ENCODE results near the gene CYP17A1. TPM values are rescaled to one million over a fixed set of nuclear protein-coding genes. Genes with fewer than 3 reads are reported as not detected.

The CYP17A1 gene
- total RNA-seq, 2 experiments from 2014 or later = not detected

DNA sequence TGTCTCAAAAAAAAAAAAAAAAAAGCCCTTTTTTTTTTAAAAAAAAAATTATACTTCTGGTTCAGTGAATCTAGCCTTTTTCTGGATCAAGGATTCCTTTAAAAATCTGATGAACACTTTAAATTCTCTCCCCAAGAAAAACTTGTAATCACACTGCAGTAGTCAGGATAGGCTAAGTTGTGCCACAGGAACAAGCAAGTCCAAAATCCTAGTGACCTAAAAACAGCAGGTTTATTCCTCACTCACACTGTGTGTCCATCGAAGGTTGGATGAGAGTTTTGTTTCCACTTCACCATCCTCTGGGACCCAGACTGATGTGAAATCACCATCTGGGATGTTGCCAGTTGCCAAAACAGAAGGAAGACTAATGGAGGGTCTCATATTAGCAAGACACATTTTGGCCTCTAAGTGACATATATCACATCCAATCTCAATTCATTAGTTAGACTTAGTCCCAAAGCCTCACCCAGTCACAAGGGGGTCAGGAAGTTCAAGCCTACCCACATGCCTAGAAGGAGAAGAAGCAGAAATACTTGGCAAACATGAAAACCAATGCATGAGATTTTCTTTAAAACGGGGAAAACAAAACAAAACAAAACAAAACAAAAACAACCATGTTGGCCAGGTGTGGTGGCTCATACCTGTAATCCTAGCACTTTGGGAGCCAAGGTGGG is 32.7 kb downstream of the CYP17A1 start:
- Mint-ChIP-seq H3K4me1 (ENCODE audit: low read depth) (peaks cover 41% of the 10 kb centered on the region), H3K27ac (peak overlapping the region; percentile 30), H3K9me3 (peaks cover 3% of the 10 kb centered on the region), H3K36me3 (ENCODE audit: low read depth) (peaks cover 20% of the 10 kb centered on the region), H3K4me3 (no peak overlapping the region), H3K27me3 (no peaks in the 10 kb centered on the region)
- no peak for DNase-seq
- TF ChIP-seq CTCF (IDR thresholded peaks at IDR 0.05) = no peak
- intact Hi-C loops (cut with micrococcal nuclease) = no loop called here
- ATAC-seq = no peak
- POLR2A ChIA-PET = no interaction called here
- CTCF ChIA-PET = interaction anchor here (0.6 to 1.5 kb wide), 2 partner anchors 51 to 128 kb away, joined by 3 to 4 read pairs; no protein-coding TSS in a partner anchor

DNA sequence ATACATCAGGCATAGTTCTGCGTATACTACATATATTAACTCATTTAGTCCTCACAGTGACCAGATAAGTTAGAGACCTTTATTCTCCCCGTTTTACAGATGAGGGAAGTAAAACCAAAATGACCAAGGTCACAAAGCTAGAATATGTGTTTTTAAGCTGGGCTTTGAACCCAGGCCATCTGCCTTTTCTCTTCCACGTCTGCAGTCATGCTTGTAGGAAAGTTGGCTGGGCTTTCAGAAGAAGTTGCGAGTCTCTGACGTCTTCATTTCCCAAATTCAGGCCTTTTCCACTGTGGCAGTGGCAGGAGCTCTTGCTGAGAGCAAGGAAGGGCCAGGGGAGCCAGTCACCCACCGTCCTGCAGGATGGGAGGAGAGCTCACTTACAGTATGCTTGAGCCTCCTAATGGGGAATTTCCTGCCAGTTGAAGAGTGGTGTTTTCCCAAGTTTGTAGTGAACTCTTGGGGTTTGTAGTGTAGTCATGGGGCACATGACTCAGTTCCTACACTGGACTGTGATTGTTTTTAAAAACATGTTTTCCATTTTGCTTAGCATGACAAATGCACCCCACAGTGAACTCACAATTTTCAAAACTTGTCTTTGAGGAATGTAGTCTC is 34.2 kb downstream of the CYP17A1 start:
- intact Hi-C loops (cut with micrococcal nuclease) = no loop called here
- DNase-seq (peak; percentile 38), ATAC-seq (peak; percentile 86)
- no peaks in the 10 kb centered on the region for H3K27me3 Mint-ChIP-seq
- H3K27ac Mint-ChIP-seq = peak overlapping the region; percentile 84
- ChIA-PET POLR2A (interaction anchor here (1.0 kb wide), 1 partner anchor 25 kb away, joined by 3 read pairs; no protein-coding TSS in a partner anchor), CTCF (interaction anchor here (1.0 to 1.5 kb wide), 4 partner anchors 14 to 99 kb away, joined by 3 to 8 read pairs (median 4); no protein-coding TSS in a partner anchor)
- H3K9me3 Mint-ChIP-seq = peaks cover 3% of the 10 kb centered on the region
- peaks cover 25% of the 10 kb centered on the region for H3K36me3 Mint-ChIP-seq (ENCODE audit: low read depth)
- H3K4me1 Mint-ChIP-seq (ENCODE audit: low read depth) = peaks cover 35% of the 10 kb centered on the region
- H3K4me3 Mint-ChIP-seq = no peak overlapping the region
- TF ChIP-seq CTCF (IDR thresholded peaks at IDR 0.05) = no peak

- intact Hi-C loops (cut with micrococcal nuclease) = no loop called here
- ATAC-seq (no peak), DNase-seq (no peak)
- CTCF ChIA-PET = interaction anchor here (1.1 to 1.5 kb wide), 2 partner anchors 13 to 49 kb away, joined by 5 to 8 read pairs; no protein-coding TSS in a partner anchor
- TF ChIP-seq CTCF (IDR thresholded peaks at IDR 0.05) = no peak
- Mint-ChIP-seq H3K36me3 (ENCODE audit: low read depth) (peaks cover 25% of the 10 kb centered on the region), H3K27ac (peak overlapping the region; percentile 84), H3K4me3 (no peak overlapping the region), H3K4me1 (ENCODE audit: low read depth) (peaks cover 37% of the 10 kb centered on the region), H3K9me3 (peaks cover 3% of the 10 kb centered on the region), H3K27me3 (no peaks in the 10 kb centered on the region)
- POLR2A ChIA-PET = no interaction called here
Measured at GRCh38 chr10:102801978-102802377, 35.2 kb downstream of the CYP17A1 start.

DNA sequence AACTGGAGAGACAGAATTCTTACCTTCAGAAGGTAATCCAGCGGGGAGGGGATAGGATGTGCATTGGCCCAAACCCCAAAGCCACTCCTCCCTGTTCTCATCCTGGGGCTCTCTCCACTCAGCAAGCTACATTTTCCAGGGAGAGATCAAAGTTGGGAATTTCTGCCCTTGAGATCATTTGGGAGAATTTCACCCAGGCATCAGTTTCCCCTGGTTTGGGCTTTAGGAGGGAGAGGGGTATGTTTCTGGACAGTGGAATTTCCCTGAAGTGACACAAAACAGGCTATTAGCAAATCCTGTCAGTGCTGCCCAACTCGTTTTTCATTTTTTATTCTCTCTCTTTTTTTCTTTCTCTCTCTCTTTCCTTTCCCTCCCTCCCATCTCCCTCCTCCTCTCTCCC is 35.7 kb downstream of the CYP17A1 start:
- Mint-ChIP-seq H3K27ac (no peak overlapping the region), H3K4me1 (ENCODE audit: low read depth) (peaks cover 42% of the 10 kb centered on the region), H3K27me3 (no peaks in the 10 kb centered on the region), H3K36me3 (ENCODE audit: low read depth) (peaks cover 25% of the 10 kb centered on the region), H3K9me3 (peaks cover 3% of the 10 kb centered on the region), H3K4me3 (no peak overlapping the region)
- DNase-seq = no peak
- ChIA-PET POLR2A (no interaction called here), CTCF (interaction anchor here (1.1 kb wide), 1 partner anchor 13 kb away, joined by 8 read pairs; no protein-coding TSS in a partner anchor)
- no peak for TF ChIP-seq CTCF (IDR thresholded peaks at IDR 0.05)
- intact Hi-C loops (cut with micrococcal nuclease) = no loop called here
- no peak for ATAC-seq
